ENCODE data around the gene SHISA9. TPM values are rescaled to one million over a fixed set of nuclear protein-coding genes. Genes with fewer than 3 reads are reported as not detected.
"Not testable (repeated sequence)": the region's sequence is repeated elsewhere in the genome, so short reads cannot be mapped to it uniquely, and the experiment has no call there.

The SHISA9 gene
- polyA plus RNA-seq, 6 donors from 2014 or later = not detected

DNA sequence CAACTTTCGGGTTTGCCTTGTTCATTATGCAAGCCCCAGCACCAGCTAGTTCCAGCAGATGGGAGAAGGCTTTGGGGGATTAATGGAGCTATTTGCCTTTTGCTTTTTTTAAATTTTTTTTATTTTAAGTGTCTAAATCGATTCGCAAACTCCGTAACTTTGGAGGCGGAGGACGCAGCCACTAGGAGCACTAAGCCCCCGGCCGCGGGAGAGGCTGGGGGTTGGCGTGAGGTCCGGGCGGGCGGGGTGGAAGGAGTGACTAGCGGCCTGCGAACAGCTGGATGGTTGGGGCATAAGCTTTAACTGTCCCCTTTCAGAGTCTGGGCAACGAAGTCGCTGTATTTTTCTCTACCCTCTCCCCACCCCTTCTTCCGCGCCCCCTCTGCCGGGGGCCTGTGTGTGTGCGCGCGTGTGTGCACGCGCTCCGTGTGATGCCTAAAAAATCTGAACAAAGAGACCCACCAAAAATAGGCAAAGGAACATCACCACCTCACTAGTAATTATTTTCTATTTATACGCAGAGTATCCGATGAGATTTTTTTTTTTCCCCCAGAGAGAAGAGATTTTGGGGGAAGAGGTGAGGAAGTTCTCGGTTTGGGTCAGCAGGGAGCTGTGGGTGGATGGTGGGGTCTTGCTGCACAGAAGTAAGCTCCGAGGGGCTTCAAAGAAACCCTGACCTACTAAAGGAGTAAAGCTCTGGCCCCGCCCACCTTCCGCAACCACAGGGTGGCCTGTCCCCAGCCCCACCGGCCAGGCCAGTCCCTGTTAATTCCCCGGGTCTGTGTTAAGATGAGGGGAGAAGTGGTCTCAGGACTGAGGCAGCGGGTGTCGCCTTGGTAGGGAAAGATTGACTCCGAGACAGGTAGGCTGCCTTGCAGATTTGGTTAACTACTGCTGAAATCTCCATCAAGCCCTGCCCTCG, 2.3 kb downstream of the SHISA9 start:
- H3K4me1 Mint-ChIP-seq = peaks cover 0 to 18% (median 3%) of the 10 kb centered on the region in 3 donors
- no peaks in the 10 kb centered on the region for H3K9me3 Mint-ChIP-seq
- no peak for DNase-seq
- no peak for ATAC-seq (ENCODE audit: low read depth in 2 of 2)
- H3K27me3 Mint-ChIP-seq = peaks cover 45 to 83% (median 59%) of the 10 kb centered on the region in 3 donors
- no peak overlapping the region for H3K27ac Mint-ChIP-seq
- no peak overlapping the region for H3K4me3 Mint-ChIP-seq
- H3K36me3 Mint-ChIP-seq = no peaks in the 10 kb centered on the region

- ATAC-seq (ENCODE audit: low read depth in 2 of 2) = no peak
- Mint-ChIP-seq H3K36me3 (no peaks in the 10 kb centered on the region), H3K27me3 (peaks cover 46 to 82% (median 59%) of the 10 kb centered on the region in 3 donors), H3K27ac (no peak overlapping the region), H3K4me3 (no peak overlapping the region), H3K9me3 (no peaks in the 10 kb centered on the region), H3K4me1 (peaks cover 0 to 18% (median 3%) of the 10 kb centered on the region in 3 donors)
- no peak for DNase-seq
These were observed 2.9 kb downstream of the SHISA9 start for GRCh38 chr16:12904329-12904671.

- Mint-ChIP-seq H3K4me1 (peaks cover 0 to 18% (median 0%) of the 10 kb centered on the region in 3 donors), H3K36me3 (no peaks in the 10 kb centered on the region), H3K4me3 (no peak overlapping the region), H3K27ac (no peak overlapping the region), H3K27me3 (peaks cover 47 to 73% (median 53%) of the 10 kb centered on the region in 3 donors), H3K9me3 (peaks cover 0 to 11% (median 0%) of the 10 kb centered on the region in 7 donors)
- ATAC-seq (ENCODE audit: low read depth in 2 of 2) (no peak), DNase-seq (no peak)
These were observed 4.9 kb downstream of the SHISA9 start for GRCh38 chr16:12906271-12906670.

DNA sequence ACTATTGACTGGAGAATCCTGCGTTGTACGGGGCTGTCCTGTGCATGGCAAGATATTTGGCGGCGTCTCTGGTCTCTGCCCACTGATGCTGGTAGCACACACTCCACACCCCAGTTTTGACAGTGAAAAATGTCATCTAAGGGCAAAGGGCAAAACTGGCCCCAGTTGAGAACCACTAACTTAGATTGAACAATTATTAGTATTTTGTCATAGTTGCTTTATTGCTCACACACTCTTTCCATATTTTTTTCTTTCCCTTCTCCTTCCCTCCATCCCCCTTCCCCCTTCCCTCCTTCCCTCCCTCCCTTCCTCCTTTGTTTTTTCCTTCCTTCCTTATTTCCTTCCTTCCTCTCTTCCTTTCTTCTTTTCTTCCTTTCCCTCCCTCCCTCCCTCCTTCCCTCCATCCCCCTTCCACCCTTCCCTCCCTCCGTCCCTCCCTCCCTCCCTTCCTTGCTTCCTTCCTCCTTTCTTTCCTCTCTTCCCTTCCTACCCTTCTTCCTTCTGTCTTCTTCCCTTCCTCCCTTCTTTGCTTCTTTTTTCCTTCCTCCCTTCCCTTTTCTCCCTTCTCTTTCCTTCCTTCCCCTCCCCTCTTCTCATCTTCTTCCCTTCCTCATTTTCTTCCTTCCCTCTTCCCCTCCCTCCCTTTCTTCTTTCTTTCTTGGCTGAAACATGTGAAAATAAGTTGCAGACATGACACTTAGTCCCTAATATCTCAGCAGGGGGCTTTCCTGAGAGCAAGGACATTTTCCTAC, 5.5 kb downstream of the SHISA9 start:
- Mint-ChIP-seq H3K36me3 (no peaks in the 10 kb centered on the region), H3K9me3 (peaks cover 0 to 11% (median 0%) of the 10 kb centered on the region in 7 donors), H3K4me3 (no peak overlapping the region), H3K27ac (peak overlapping the region in 1 of 6 donors; percentile 39), H3K4me1 (peaks cover 0 to 18% (median 0%) of the 10 kb centered on the region in 3 donors), H3K27me3 (peaks cover 47 to 73% (median 53%) of the 10 kb centered on the region in 3 donors)
- ATAC-seq (ENCODE audit: low read depth in 2 of 2) (no peak), DNase-seq (no peak)

DNA sequence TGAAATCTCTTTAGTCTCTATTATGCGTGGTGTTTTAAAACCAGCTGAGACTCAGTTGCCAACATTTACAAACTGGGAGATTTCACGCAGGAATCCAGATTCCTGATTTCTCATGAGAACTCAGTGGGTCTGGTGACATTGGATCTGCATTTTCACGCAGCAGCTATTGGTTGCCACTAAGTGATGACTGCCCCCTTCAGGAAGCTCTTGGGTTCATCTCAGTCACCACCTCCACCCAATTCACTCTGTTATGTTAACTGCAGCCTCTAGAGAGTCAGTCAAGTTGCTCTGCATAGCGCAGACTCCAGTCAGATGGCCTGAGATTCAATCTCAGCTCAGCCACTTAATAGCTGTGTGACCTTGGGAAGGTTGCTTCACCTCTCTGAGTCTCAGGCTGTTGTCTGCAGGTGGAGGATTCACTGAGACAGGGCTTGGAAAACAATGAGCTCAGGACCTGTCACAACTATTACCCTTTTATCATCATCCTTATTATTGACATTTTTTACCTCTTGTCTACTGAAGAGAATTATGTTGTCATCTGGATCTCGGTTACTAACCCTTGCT, 6.4 kb downstream of the SHISA9 start:
- Mint-ChIP-seq H3K36me3 (no peaks in the 10 kb centered on the region), H3K4me1 (peaks cover 0 to 12% (median 0%) of the 10 kb centered on the region in 3 donors), H3K9me3 (peaks cover 0 to 11% (median 2%) of the 10 kb centered on the region in 7 donors), H3K27me3 (peaks cover 50 to 66% (median 56%) of the 10 kb centered on the region in 3 donors), H3K27ac (no peak overlapping the region), H3K4me3 (no peak overlapping the region)
- ATAC-seq (ENCODE audit: low read depth in 2 of 2) = no peak
- DNase-seq = no peak

- no peak for ATAC-seq (ENCODE audit: low read depth in 2 of 2)
- no peak overlapping the region for H3K27ac Mint-ChIP-seq
- no peak overlapping the region for H3K4me3 Mint-ChIP-seq
- no peak for DNase-seq
- H3K36me3 Mint-ChIP-seq = no peaks in the 10 kb centered on the region
- H3K27me3 Mint-ChIP-seq = peaks cover 18 to 33% (median 31%) of the 10 kb centered on the region in 3 donors
- no peaks in the 10 kb centered on the region for H3K4me1 Mint-ChIP-seq
- H3K9me3 Mint-ChIP-seq = peaks cover 0 to 9% (median 4%) of the 10 kb centered on the region in 7 donors
These were observed 15.8 kb downstream of the SHISA9 start for GRCh38 chr16:12917246-12917645.

GRCh38 chr16:12917653-12918052, 16.3 kb downstream of the SHISA9 start:
- ATAC-seq (ENCODE audit: low read depth in 2 of 2) (no peak), DNase-seq (no peak)
- Mint-ChIP-seq H3K27ac (no peak overlapping the region), H3K36me3 (no peaks in the 10 kb centered on the region), H3K9me3 (peaks cover 0 to 9% (median 4%) of the 10 kb centered on the region in 7 donors), H3K4me3 (no peak overlapping the region), H3K4me1 (no peaks in the 10 kb centered on the region), H3K27me3 (peaks cover 16 to 37% (median 30%) of the 10 kb centered on the region in 3 donors)

DNA sequence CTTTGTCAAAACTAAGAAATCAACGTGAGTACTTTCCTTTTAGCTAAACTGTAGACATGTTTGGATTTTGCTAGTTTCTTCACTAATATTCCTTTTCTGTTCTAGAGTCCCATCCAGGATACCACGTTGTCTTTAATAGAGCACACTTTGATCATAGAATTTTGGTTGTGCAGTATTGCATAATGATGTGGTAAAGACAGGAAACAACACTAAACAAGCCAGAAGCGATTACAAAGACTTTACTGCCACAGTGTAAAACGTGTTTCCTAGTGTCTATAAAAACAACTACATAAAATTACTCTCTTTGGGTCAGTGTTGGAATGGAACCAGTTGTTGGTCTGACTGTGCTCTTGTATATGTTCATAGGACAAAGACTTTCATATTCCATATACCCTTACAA, 19.3 kb downstream of the SHISA9 start:
- DNase-seq (no peak), ATAC-seq (ENCODE audit: low read depth in 2 of 2) (no peak)
- H3K4me1 Mint-ChIP-seq = no peaks in the 10 kb centered on the region
- no peak overlapping the region for H3K27ac Mint-ChIP-seq
- H3K36me3 Mint-ChIP-seq = no peaks in the 10 kb centered on the region
- peaks cover 20 to 25% (median 25%) of the 10 kb centered on the region in 3 donors for H3K27me3 Mint-ChIP-seq
- peaks cover 0 to 5% (median 2%) of the 10 kb centered on the region in 7 donors for H3K9me3 Mint-ChIP-seq
- H3K4me3 Mint-ChIP-seq = no peak overlapping the region

DNA sequence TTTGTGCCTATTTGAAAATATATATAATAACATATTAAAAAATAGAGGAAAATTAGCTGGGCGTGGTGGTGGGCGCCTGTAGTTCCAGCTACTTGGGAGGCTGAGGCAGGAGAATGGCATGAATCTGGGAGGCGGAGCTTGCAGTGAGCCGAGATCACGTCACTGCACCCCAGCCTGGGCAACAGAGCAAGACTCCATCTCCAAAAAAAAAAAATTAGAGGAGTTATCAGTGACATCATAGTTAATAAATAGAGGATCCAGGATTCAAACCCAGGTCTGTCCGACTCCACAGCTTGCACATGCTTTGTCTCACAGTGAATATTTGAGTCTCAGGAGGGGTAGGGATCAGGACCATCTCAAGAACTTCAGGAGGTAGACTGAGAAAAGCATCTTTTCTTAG, 22.2 kb downstream of the SHISA9 start:
- ATAC-seq (ENCODE audit: low read depth in 2 of 2) = not testable (repeated sequence)

GRCh38 chr16:12925026-12925800, 23.8 kb downstream of the SHISA9 start:
- peaks cover 0 to 15% (median 4%) of the 10 kb centered on the region in 7 donors for H3K9me3 Mint-ChIP-seq
- no peaks in the 10 kb centered on the region for H3K36me3 Mint-ChIP-seq
- no peak for DNase-seq
- no peak overlapping the region for H3K4me3 Mint-ChIP-seq
- no peak overlapping the region for H3K27ac Mint-ChIP-seq
- no peak for ATAC-seq (ENCODE audit: low read depth in 2 of 2)
- no peaks in the 10 kb centered on the region for H3K4me1 Mint-ChIP-seq
- H3K27me3 Mint-ChIP-seq = peaks cover 13 to 20% (median 15%) of the 10 kb centered on the region in 3 donors

More for the DNA sequence above, 22.2 kb downstream of the SHISA9 start:
- DNase-seq, H3K4me3 Mint-ChIP-seq, H3K27ac Mint-ChIP-seq, H3K36me3 Mint-ChIP-seq, H3K4me1 Mint-ChIP-seq, H3K9me3 Mint-ChIP-seq: not testable (repeated sequence)
- H3K27me3 Mint-ChIP-seq = peaks cover 9 to 23% (median 19%) of the 10 kb centered on the region in 3 donors

DNA sequence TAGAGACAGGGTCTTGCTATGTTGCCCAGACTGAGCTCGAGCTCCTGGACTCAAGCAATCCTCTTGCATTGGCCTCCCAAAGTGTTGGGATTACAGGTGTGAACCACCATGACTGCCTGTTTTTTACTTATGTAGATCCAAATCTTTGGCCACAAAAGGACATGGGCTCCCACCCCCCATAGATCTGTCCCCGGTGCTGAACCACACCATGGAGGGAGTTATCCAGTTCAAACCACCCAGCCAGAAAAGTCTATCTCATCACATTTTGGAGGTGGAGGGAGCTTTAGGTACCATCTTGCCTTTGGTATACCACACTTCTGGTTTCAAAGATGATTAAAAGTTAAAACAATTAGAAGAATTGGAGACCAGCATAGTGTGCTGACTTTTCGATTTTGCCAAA, 26.2 kb downstream of the SHISA9 start:
- H3K27ac Mint-ChIP-seq = no peak overlapping the region
- no peak for ATAC-seq (ENCODE audit: low read depth in 2 of 2)
- H3K4me3 Mint-ChIP-seq = no peak overlapping the region
- H3K36me3 Mint-ChIP-seq = no peaks in the 10 kb centered on the region
- peaks cover 11 to 28% (median 11%) of the 10 kb centered on the region in 3 donors for H3K27me3 Mint-ChIP-seq
- peaks cover 0 to 15% (median 4%) of the 10 kb centered on the region in 7 donors for H3K9me3 Mint-ChIP-seq
- DNase-seq = no peak
- no peaks in the 10 kb centered on the region for H3K4me1 Mint-ChIP-seq

DNA sequence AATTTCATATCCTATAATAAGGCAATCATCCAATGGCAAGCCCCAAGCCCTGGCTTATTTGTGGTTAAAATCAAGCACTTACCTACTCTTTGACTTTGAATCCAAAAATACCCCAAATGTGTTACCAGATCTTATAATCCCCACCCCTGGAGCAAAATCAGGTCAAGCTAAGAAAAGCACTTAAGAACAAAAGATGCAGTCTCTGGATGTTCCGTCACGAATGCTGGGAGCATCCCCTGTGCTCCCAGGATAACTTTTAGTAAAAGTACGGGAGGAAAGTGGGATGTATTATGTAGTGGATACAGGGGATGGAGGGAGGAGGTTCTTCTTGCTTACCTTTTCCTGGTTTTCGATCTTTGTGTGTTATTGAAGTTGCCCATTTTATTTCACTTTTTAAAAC, 29.5 kb downstream of the SHISA9 start:
- Mint-ChIP-seq H3K4me3 (no peak overlapping the region), H3K27ac (no peak overlapping the region), H3K4me1 (no peaks in the 10 kb centered on the region), H3K9me3 (peaks cover 3 to 18% (median 5%) of the 10 kb centered on the region in 7 donors), H3K27me3 (peaks cover 6 to 21% (median 12%) of the 10 kb centered on the region in 3 donors), H3K36me3 (no peaks in the 10 kb centered on the region)
- no peak for ATAC-seq (ENCODE audit: low read depth in 2 of 2)
- DNase-seq = no peak

DNA sequence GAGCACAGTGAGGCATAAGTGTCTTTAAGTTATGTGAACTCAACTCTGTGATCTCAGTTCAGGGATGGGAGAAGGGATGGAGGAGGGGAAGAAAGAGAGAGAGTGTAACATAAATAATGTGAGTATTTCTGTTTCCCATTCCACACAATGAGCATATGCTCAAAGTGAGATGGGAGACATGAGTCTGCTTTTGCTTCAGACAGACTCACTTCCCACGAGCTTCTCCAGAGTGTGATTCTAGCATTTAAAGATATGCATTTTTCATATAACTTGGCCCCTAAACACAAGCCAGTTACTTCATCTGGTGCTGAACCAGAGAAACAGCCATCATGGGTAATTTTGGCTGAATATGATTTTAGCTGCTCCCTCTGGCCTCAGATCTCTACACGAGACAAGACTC, 35.0 kb downstream of the SHISA9 start:
- ATAC-seq (ENCODE audit: low read depth in 2 of 2) (no peak), DNase-seq (no peak)
- Mint-ChIP-seq H3K27me3 (peaks cover 6 to 15% (median 6%) of the 10 kb centered on the region in 3 donors), H3K27ac (no peak overlapping the region), H3K4me1 (no peaks in the 10 kb centered on the region), H3K36me3 (no peaks in the 10 kb centered on the region), H3K9me3 (peaks cover 0 to 13% (median 4%) of the 10 kb centered on the region in 7 donors), H3K4me3 (no peak overlapping the region)

Measured in naive B cell (primary cell).